ENCODE results near the gene PCNA.

The PCNA gene

GRCh38 chr20:5156675-5157448, 37.1 kb upstream of the PCNA start:
- Histone ChIP-seq H4K20me1 (peaks cover 0 to 67% (median 5%) of the 10 kb centered on the region in 11 experiments; a peak in 9 of 22 replicates), H3K4me3 (no peak overlapping the region), H3K4me2 (peak overlapping the region in 6 of 11 experiments; percentile 3 to 27 (median 14); a peak in 7 of 22 replicates), H3K27ac (peak overlapping the region in 1 of 11 experiments; percentile 16; a peak in 1 of 22 replicates), H3K36me3 (peaks cover 0 to 54% (median 23%) of the 10 kb centered on the region in 11 experiments; a peak in 16 of 22 replicates), H3K9me3 (replicated peaks in 1 of 11) (peaks cover 0 to 38% (median 24%) of the 10 kb centered on the region in 11 experiments; a peak in 18 of 22 replicates), H3K4me1 (peaks cover 20 to 57% (median 37%) of the 10 kb centered on the region in 10 experiments), H3K27me3 (no peaks in the 10 kb centered on the region), H3K9ac (no peak overlapping the region)
- TF ChIP-seq Cebpa-rat (IDR thresholded peaks at IDR 0.05): no peak

GRCh38 chr20:5155404-5155803, 35.6 kb upstream of the PCNA start:
- Histone ChIP-seq H3K4me2 (no peak overlapping the region), H4K20me1 (peaks cover 0 to 76% (median 7%) of the 10 kb centered on the region in 11 experiments; a peak in 11 of 22 replicates), H3K9me3 (replicated peaks in 1 of 11) (peaks cover 0 to 23% (median 10%) of the 10 kb centered on the region in 11 experiments; a peak in 13 of 22 replicates), H3K36me3 (peaks cover 0 to 47% (median 19%) of the 10 kb centered on the region in 11 experiments; a peak in 15 of 22 replicates), H3K9ac (no peak overlapping the region), H3K27ac (no peak overlapping the region), H3K4me3 (no peak overlapping the region), H3K27me3 (no peaks in the 10 kb centered on the region), H3K4me1 (peaks cover 24 to 55% (median 34%) of the 10 kb centered on the region in 10 experiments)
- no peak for TF ChIP-seq Cebpa-rat (IDR thresholded peaks at IDR 0.05)

DNA sequence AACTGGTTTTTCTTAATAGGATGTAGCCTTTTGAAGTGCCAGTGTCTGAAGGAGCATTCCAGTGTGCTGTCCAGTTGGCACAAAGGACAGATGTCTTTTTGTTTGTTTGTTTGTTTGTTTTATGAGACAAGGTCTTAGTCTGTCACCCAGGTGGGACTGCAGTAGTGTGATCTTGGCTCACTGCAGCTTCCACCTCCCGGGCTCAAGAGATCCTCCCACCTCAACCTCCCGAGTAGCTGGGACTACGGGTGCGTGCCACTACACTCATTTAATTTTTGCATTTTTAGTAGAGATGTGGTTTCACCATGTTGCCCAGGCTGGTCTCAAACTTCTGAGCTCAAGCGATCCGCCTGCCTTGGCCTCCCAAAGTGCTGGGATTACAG, 34.8 kb upstream of the PCNA start:
- H3K4me3 ChIP-seq: no peak overlapping the region
- no peak for TF ChIP-seq Cebpa-rat (IDR thresholded peaks at IDR 0.05)
- H3K9ac ChIP-seq: no peak overlapping the region
- no peak overlapping the region for H3K27ac ChIP-seq
- H3K27me3 ChIP-seq: no peaks in the 10 kb centered on the region
- peaks cover 0 to 82% (median 10%) of the 10 kb centered on the region in 11 experiments; a peak in 11 of 22 replicates for H4K20me1 ChIP-seq
- H3K9me3 ChIP-seq (replicated peaks in 1 of 11): peaks cover 0 to 20% (median 7%) of the 10 kb centered on the region in 11 experiments; a peak in 10 of 22 replicates
- no peak overlapping the region for H3K4me2 ChIP-seq
- peaks cover 18 to 51% (median 29%) of the 10 kb centered on the region in 10 experiments; a peak in 19 of 20 replicates for H3K4me1 ChIP-seq
- peaks cover 0 to 50% (median 22%) of the 10 kb centered on the region in 11 experiments; a peak in 16 of 22 replicates for H3K36me3 ChIP-seq

- no peak for TF ChIP-seq Cebpa-rat (IDR thresholded peaks at IDR 0.05)
- no peak overlapping the region for H3K4me2 ChIP-seq
- H3K27me3 ChIP-seq: no peaks in the 10 kb centered on the region
- H3K9me3 ChIP-seq (replicated peaks in 1 of 11): peaks cover 0 to 20% (median 7%) of the 10 kb centered on the region in 11 experiments; a peak in 10 of 22 replicates
- H3K9ac ChIP-seq: no peak overlapping the region
- peaks cover 0 to 89% (median 10%) of the 10 kb centered on the region in 11 experiments; a peak in 12 of 22 replicates for H4K20me1 ChIP-seq
- no peak overlapping the region for H3K4me3 ChIP-seq
- peaks cover 18 to 48% (median 29%) of the 10 kb centered on the region in 10 experiments; a peak in 19 of 20 replicates for H3K4me1 ChIP-seq
- no peak overlapping the region for H3K27ac ChIP-seq
- H3K36me3 ChIP-seq: peaks cover 0 to 50% (median 23%) of the 10 kb centered on the region in 11 experiments; a peak in 16 of 22 replicates
Observed at GRCh38 chr20:5153612-5154542, 34.1 kb upstream of the PCNA start.

GRCh38 chr20:5153152-5153467, 33.4 kb upstream of the PCNA start:
- Histone ChIP-seq H3K27ac (no peak overlapping the region), H3K4me1 (peaks cover 19 to 48% (median 31%) of the 10 kb centered on the region in 10 experiments; a peak in 19 of 20 replicates), H4K20me1 (peaks cover 6 to 94% (median 10%) of the 10 kb centered on the region in 11 experiments; a peak in 13 of 22 replicates), H3K9me3 (replicated peaks in 1 of 11) (peaks cover 0 to 20% (median 7%) of the 10 kb centered on the region in 11 experiments; a peak in 10 of 22 replicates), H3K4me2 (peak overlapping the region in 2 of 11 experiments; percentile 37 to 64; a peak in 3 of 22 replicates), H3K4me3 (no peak overlapping the region), H3K36me3 (peaks cover 0 to 50% (median 23%) of the 10 kb centered on the region in 11 experiments; a peak in 16 of 22 replicates), H3K27me3 (no peaks in the 10 kb centered on the region), H3K9ac (no peak overlapping the region)
- no peak for TF ChIP-seq Cebpa-rat (IDR thresholded peaks at IDR 0.05)

GRCh38 chr20:5150226-5151076, 30.7 kb upstream of the PCNA start:
- no peaks in the 10 kb centered on the region for H3K27me3 ChIP-seq
- no peaks in the 10 kb centered on the region for H3K9me3 ChIP-seq (replicated peaks in 1 of 11)
- H4K20me1 ChIP-seq: peaks cover 6 to 98% (median 29%) of the 10 kb centered on the region in 11 experiments; a peak in 13 of 22 replicates
- peak overlapping the region in 6 of 11 experiments; percentile 4 to 50 (median 20); a peak in 6 of 22 replicates for H3K4me2 ChIP-seq
- no peak overlapping the region for H3K27ac ChIP-seq
- no peak for TF ChIP-seq Cebpa-rat (IDR thresholded peaks at IDR 0.05)
- H3K9ac ChIP-seq: no peak overlapping the region
- peaks cover 26 to 62% (median 44%) of the 10 kb centered on the region in 10 experiments; a peak in 19 of 20 replicates for H3K4me1 ChIP-seq
- peaks cover 0 to 34% (median 17%) of the 10 kb centered on the region in 11 experiments; a peak in 16 of 22 replicates for H3K36me3 ChIP-seq
- H3K4me3 ChIP-seq: no peak overlapping the region

DNA sequence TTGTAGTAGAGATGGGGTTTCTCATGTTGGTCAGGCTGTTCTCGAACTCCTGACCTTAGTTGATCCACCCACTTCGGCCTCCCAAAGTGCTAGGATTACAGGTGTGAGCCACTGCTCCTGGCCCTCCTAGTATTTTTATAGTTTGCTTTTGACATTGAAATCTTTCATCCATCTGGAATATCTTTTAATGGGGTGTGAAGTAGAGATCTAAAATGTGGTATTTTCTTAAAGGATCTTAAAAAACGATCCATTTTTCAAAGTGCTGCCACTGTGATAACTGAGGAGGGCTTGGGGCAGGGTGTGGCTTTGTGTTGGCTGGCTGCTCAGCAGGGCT, 30.1 kb upstream of the PCNA start:
- H3K4me1 ChIP-seq: peaks cover 29 to 67% (median 46%) of the 10 kb centered on the region in 10 experiments; a peak in 19 of 20 replicates
- H4K20me1 ChIP-seq: peaks cover 6 to 95% (median 30%) of the 10 kb centered on the region in 11 experiments; a peak in 13 of 22 replicates
- H3K27me3 ChIP-seq: no peaks in the 10 kb centered on the region
- no peaks in the 10 kb centered on the region for H3K9me3 ChIP-seq (replicated peaks in 1 of 11)
- H3K27ac ChIP-seq: no peak overlapping the region
- peak overlapping the region in 2 of 11 experiments; percentile 27 to 50; a peak in 1 of 22 replicates for H3K4me2 ChIP-seq
- H3K4me3 ChIP-seq: no peak overlapping the region
- H3K9ac ChIP-seq: no peak overlapping the region
- no peak for TF ChIP-seq Cebpa-rat (IDR thresholded peaks at IDR 0.05)
- peaks cover 0 to 32% (median 16%) of the 10 kb centered on the region in 11 experiments; a peak in 16 of 22 replicates for H3K36me3 ChIP-seq

Data from BLaER1 treated with 17β-estradiol and CSF1 and Interleukin-3, amounts not matched to agents 10 nM and 100 nM (cell line).